ENCODE data around the gene ZNRF3.
"Not testable (repeated sequence)": the region's sequence is repeated elsewhere in the genome, so short reads cannot be mapped to it uniquely, and the experiment has no call there.

Gene ZNRF3

GRCh38 chr22:28985581-28986290 is 102.4 kb downstream of the ZNRF3 start:
- no peak for DNase-seq (ENCODE audit: low spot score)

- DNase-seq (ENCODE audit: low spot score), result no peak
Measured at GRCh38 chr22:28986366-28986765, 103.0 kb downstream of the ZNRF3 start.

- DNase-seq (ENCODE audit: low spot score), result no peak
Measured at GRCh38 chr22:28988457-28988856, 105.1 kb downstream of the ZNRF3 start.

- DNase-seq (ENCODE audit: low spot score), result no peak
Measured at GRCh38 chr22:28989035-28989464, 105.7 kb downstream of the ZNRF3 start.

GRCh38 chr22:28989484-28989883 is 106.1 kb downstream of the ZNRF3 start:
- no peak for DNase-seq (ENCODE audit: low spot score)

- no peak for DNase-seq (ENCODE audit: low spot score)
Measured at GRCh38 chr22:28989912-28990311, 106.5 kb downstream of the ZNRF3 start.

GRCh38 chr22:28992565-28993356 is 109.4 kb downstream of the ZNRF3 start:
- DNase-seq (ENCODE audit: low spot score), result no peak

- no peak for DNase-seq (ENCODE audit: low spot score)
Measured at GRCh38 chr22:28994522-28994921, 111.2 kb downstream of the ZNRF3 start.

- DNase-seq (ENCODE audit: low spot score), result no peak
Measured at GRCh38 chr22:28995551-28995950, 112.2 kb downstream of the ZNRF3 start.

GRCh38 chr22:28997342-28997741 is 114.0 kb downstream of the ZNRF3 start:
- no peak for DNase-seq (ENCODE audit: low spot score)

GRCh38 chr22:28998681-28999080 is 115.3 kb downstream of the ZNRF3 start:
- no peak for DNase-seq (ENCODE audit: low spot score)

GRCh38 chr22:28999510-28999909 is 116.1 kb downstream of the ZNRF3 start:
- DNase-seq (ENCODE audit: low spot score), result no peak

- DNase-seq (ENCODE audit: low spot score), result no peak
Measured at GRCh38 chr22:28999919-29000556, 116.7 kb downstream of the ZNRF3 start.

GRCh38 chr22:29000641-29001040 is 117.3 kb downstream of the ZNRF3 start:
- no peak for DNase-seq (ENCODE audit: low spot score)

GRCh38 chr22:29002603-29003002 is 119.2 kb downstream of the ZNRF3 start:
- DNase-seq (ENCODE audit: low spot score), result no peak

- DNase-seq (ENCODE audit: low spot score), result no peak
Measured at GRCh38 chr22:29003552-29003951, 120.2 kb downstream of the ZNRF3 start.

GRCh38 chr22:29003975-29004646 is 120.7 kb downstream of the ZNRF3 start:
- no peak for DNase-seq (ENCODE audit: low spot score)

GRCh38 chr22:29004647-29005371 is 121.4 kb downstream of the ZNRF3 start:
- DNase-seq (ENCODE audit: low spot score), result no peak

GRCh38 chr22:29005754-29006153 is 122.4 kb downstream of the ZNRF3 start:
- not testable (repeated sequence) for DNase-seq (ENCODE audit: low spot score)

GRCh38 chr22:29006346-29006745 is 123.0 kb downstream of the ZNRF3 start:
- DNase-seq (ENCODE audit: low spot score), result no peak

GRCh38 chr22:29009148-29009547 is 125.8 kb downstream of the ZNRF3 start:
- DNase-seq (ENCODE audit: low spot score), result no peak
